Measurements from ENCODE around the gene SH2D1A. TPM values are rescaled to one million over a fixed set of nuclear protein-coding genes. Genes with fewer than 3 reads are reported as not detected.

The SH2D1A gene
- total RNA-seq, 1 experiment from 2014 or later: not detected

GRCh38 chrX:124344246-124344645 lies 2.1 kb upstream of the SH2D1A start:
- WGBS (ENCODE audit: extremely low coverage, insufficient read length, low lambda C conversion rate): no CpG with 5 or more reads among the region's 4 CpGs
- Histone ChIP-seq H2BK15ac (ENCODE audit: low read depth, low read length) (no peak overlapping the region), H2BK5ac (ENCODE audit: insufficient read length, low read length) (no peak overlapping the region), H2BK12ac (ENCODE audit: insufficient read length, low read depth, low read length) (no peak overlapping the region), H3K23ac (ENCODE audit: insufficient read length, low read depth, low read length) (no peak overlapping the region), H2BK20ac (ENCODE audit: low read depth, low read length, poor library complexity, severe bottlenecking) (no peak overlapping the region), H3K79me2 (ENCODE audit: insufficient read depth, low read length) (no peaks in the 10 kb centered on the region), H4K8ac (replicated peaks; ENCODE audit: insufficient read length, low read depth, low read length) (no peak overlapping the region), H3K14ac (ENCODE audit: insufficient read depth, low read length) (no peak overlapping the region), H3K56ac (ENCODE audit: insufficient read length, low read depth, low read length) (no peak overlapping the region), H3K18ac (ENCODE audit: insufficient read length, low read depth, low read length) (no peak overlapping the region), H4K20me1 (ENCODE audit: control insufficient read depth, insufficient read depth, insufficient read length) (no peaks in the 10 kb centered on the region), H3K79me1 (ENCODE audit: insufficient read depth, low read depth, low read length, poor library complexity, severe bottlenecking) (no peaks in the 10 kb centered on the region), H3K23me2 (ENCODE audit: insufficient read length, low read depth, low read length, poor library complexity, severe bottlenecking) (no peaks in the 10 kb centered on the region), H3K9ac (ENCODE audit: extremely low read depth, insufficient read length, low read length) (no peak overlapping the region), H2AFZ (ENCODE audit: low read length) (no peak overlapping the region), H2AK5ac (ENCODE audit: insufficient read length, low read length) (no peak overlapping the region), H2BK120ac (ENCODE audit: low read depth, low read length, poor library complexity, severe bottlenecking) (no peak overlapping the region), H3K4ac (ENCODE audit: low read depth, low read length) (no peak overlapping the region), H4K91ac (ENCODE audit: insufficient read length, low read depth, low read length) (no peak overlapping the region), H3K4me2 (ENCODE audit: insufficient read depth, insufficient read length, low read length) (no peak overlapping the region), H3K4me1 (ENCODE audit: insufficient read depth, low read length) (no peaks in the 10 kb centered on the region), H3K27me3 (ENCODE audit: insufficient read depth, low read length) (no peaks in the 10 kb centered on the region), H3K9me3 (ENCODE audit: control insufficient read depth, low read depth, low read length) (no peaks in the 10 kb centered on the region), H3T11ph (ENCODE audit: low read length) (no peak overlapping the region), H4K5ac (ENCODE audit: insufficient read length, low read depth, low read length) (no peak overlapping the region), H3K27ac (ENCODE audit: insufficient read length, low read depth, low read length) (no peak overlapping the region)
- DNase-seq: no peak
- no peak overlapping the region for H3K27ac Mint-ChIP-seq
- TF ChIP-seq CTCF (conservative IDR thresholded peaks at IDR 0.05): no peak
- H3K36me3 Mint-ChIP-seq (ENCODE audit: insufficient read depth in 1 of 3, low read depth in 3 of 3): no peaks in the 10 kb centered on the region
- peaks cover 0 to 4% of the 10 kb centered on the region in 2 experiments; a peak in 1 of 5 replicates for H3K9me3 Mint-ChIP-seq
- peaks cover 18 to 21% of the 10 kb centered on the region in 2 experiments for H3K4me1 Mint-ChIP-seq
- H3K4me3 Mint-ChIP-seq: no peak overlapping the region
- H3K27me3 Mint-ChIP-seq (ENCODE audit: low read depth): no peaks in the 10 kb centered on the region; the same call in 1 of the 2 replicates

All from H9 (cell line).